IPS-NIHi11 (cell line): ENCODE results near the gene PLA2G12B.

Experiments
- DNase-seq: peaks from one replicate; pipeline ENCODE4 v3.0.0; 2012; ENCODE audit warnings: mixed read lengths, low spot score

PLA2G12B gene

DNA sequence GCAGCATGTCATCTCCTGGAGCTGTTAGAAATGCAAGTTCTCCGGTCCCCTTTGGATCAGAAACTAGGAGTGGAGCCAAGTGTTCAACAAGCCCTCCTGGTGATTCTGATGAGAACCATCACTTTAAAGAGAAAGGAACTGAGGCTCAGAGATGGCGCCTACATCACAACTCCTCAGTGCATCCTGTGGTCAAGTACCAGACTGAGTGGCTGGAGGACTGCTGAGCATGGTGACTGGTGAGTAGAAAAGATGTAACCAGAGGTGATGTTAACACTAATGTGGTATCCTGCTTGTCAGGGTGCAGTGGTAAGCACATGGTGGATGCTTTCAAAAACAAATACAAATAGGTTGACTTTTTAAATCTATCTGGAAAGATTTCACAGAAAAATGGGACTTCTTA lies 64.5 kb downstream of the PLA2G12B start:
- no peak for DNase-seq

DNA sequence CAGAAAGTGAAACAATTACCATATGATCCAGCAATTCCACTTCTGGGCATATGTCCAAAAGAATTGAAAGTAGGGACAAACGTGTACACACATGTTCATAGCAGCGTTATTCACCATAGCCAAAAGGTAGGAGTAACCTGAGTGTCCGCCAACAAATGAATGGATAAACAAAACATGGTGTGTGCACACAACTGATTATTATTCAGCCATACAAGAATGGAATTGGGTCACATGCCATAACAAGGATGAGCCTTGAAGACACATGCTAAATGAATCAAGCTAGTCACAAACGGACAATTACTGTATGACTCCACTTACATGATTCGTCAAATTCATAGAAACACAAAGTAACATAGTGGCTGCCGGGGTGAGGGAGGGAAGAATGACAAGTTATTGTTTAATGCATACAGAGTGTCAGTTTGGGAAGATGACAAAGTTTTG lies 65.2 kb downstream of the PLA2G12B start:
- DNase-seq, result no peak

DNA sequence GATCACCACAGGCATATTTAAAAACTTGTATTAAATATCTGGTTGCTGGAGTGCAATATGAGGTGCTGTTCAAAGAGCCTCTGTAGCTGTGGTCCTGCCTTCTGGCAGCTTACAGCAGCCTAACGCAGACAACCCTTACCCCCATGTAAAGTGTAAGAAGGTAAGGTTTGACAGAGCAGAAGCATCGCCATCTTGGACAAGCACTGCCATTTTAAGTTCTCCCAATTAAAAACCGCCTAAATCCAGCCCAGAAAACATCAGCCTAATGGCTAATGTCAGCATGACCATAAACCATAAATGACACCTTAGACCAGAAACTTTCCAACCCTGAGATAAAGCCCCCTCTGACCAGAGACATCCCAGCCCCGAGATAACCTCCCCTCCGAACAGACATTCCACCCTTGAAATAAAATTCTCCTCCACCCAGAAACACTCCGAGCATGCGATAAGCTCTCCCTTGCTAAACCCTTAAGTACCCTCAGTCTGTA lies 66.4 kb downstream of the PLA2G12B start:
- DNase-seq, result no peak

GRCh38 chr10:72887043-72887442 lies 67.6 kb downstream of the PLA2G12B start:
- DNase-seq, result peak; percentile 65

GRCh38 chr10:72886621-72887020 lies 68.0 kb downstream of the PLA2G12B start:
- no peak for DNase-seq

GRCh38 chr10:72885953-72886352 lies 68.7 kb downstream of the PLA2G12B start:
- no peak for DNase-seq
